GM10847 (cell line): ENCODE data around the gene SLC66A3.

ENCODE experiments used
- POLR2A ChIP-seq: IDR thresholded peaks from 2 replicates; pipeline ENCODE4 v1.6.1; 2011; ENCODE audit not compliant: insufficient read length; ENCODE audit errors: extremely low read depth

SLC66A3 gene

GRCh38 chr2:11152591-11152990 lies 2.7 kb upstream of the SLC66A3 start:
- TF ChIP-seq POLR2A = no peak

- TF ChIP-seq POLR2A = no peak
Measured at GRCh38 chr2:11154016-11154922, 998 bp upstream of the SLC66A3 start.

- peak; percentile 60 for TF ChIP-seq POLR2A
Measured at GRCh38 chr2:11154923-11155380, 315 bp upstream of the SLC66A3 start.

- no peak for TF ChIP-seq POLR2A
Measured at GRCh38 chr2:11156396-11157075, 1.3 kb downstream of the SLC66A3 start.

- TF ChIP-seq POLR2A = no peak
Measured at GRCh38 chr2:11157296-11157695, 2.0 kb downstream of the SLC66A3 start.

GRCh38 chr2:11157731-11158130 lies 2.5 kb downstream of the SLC66A3 start:
- TF ChIP-seq POLR2A = no peak

- TF ChIP-seq POLR2A = no peak
Measured at GRCh38 chr2:11158916-11159573, 3.8 kb downstream of the SLC66A3 start.

- no peak for TF ChIP-seq POLR2A
Measured at GRCh38 chr2:11159574-11160170, 4.4 kb downstream of the SLC66A3 start.

- no peak for TF ChIP-seq POLR2A
Measured at GRCh38 chr2:11160256-11160655, 5.0 kb downstream of the SLC66A3 start.

GRCh38 chr2:11160731-11161455 lies 5.6 kb downstream of the SLC66A3 start:
- TF ChIP-seq POLR2A = no peak

GRCh38 chr2:11161747-11162146 lies 6.5 kb downstream of the SLC66A3 start:
- no peak for TF ChIP-seq POLR2A

- TF ChIP-seq POLR2A = no peak
Measured at GRCh38 chr2:11163439-11164317, 8.4 kb downstream of the SLC66A3 start.

GRCh38 chr2:11166476-11166875 lies 11.2 kb downstream of the SLC66A3 start:
- no peak for TF ChIP-seq POLR2A

GRCh38 chr2:11168488-11168887 lies 13.2 kb downstream of the SLC66A3 start:
- TF ChIP-seq POLR2A = no peak
